Mammary epithelial cell (primary cell): ENCODE data around the gene RUSC2.
"Not testable (repeated sequence)": the region's sequence is repeated elsewhere in the genome, so short reads cannot be mapped to it uniquely, and the experiment has no call there.

Experiments used
- EZH2 ChIP-seq: IDR thresholded peaks from 2 replicates; pipeline ENCODE4 v1.6.1; 2012; ENCODE audit warnings: low read length, inconsistent platforms, borderline replicate concordance
- TF ChIP-seq, protein P1 (sequence below), 2 donors: IDR thresholded peaks in 1 of 2; conservative IDR thresholded peaks in 1 of 2; 2 replicates each; pipeline ENCODE4 v1.5.1; 2011 to 2012; ENCODE audit warnings: inconsistent platforms in 2 of 2, low read length in 2 of 2, mild to moderate bottlenecking in 2 of 2, control low read depth in 1 of 2, low read depth in 1 of 2; ENCODE audit not compliant: insufficient read depth in 1 of 2; ENCODE audit errors: extremely low read depth in 1 of 2

DNA sequence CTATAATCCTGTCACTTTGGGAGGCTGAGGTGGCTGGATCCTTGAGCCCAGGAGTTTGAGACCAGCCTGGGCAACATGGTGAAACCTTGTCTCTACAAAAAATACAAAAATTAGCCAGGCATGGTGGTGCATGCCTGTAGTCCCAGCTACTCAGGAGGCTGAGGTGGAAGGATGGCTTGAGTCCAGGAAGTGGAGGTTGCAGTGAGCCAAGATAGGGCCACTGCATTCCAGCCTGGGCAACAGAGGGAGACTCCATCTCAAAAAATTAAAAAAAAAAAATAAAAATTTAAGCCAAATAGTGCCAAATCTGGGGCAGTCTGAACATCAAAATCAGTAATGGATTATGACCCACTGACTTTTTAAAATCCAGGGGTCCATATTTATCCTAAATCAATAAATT is 33.6 kb downstream of the RUSC2 start:
- TF ChIP-seq, protein P1, sequence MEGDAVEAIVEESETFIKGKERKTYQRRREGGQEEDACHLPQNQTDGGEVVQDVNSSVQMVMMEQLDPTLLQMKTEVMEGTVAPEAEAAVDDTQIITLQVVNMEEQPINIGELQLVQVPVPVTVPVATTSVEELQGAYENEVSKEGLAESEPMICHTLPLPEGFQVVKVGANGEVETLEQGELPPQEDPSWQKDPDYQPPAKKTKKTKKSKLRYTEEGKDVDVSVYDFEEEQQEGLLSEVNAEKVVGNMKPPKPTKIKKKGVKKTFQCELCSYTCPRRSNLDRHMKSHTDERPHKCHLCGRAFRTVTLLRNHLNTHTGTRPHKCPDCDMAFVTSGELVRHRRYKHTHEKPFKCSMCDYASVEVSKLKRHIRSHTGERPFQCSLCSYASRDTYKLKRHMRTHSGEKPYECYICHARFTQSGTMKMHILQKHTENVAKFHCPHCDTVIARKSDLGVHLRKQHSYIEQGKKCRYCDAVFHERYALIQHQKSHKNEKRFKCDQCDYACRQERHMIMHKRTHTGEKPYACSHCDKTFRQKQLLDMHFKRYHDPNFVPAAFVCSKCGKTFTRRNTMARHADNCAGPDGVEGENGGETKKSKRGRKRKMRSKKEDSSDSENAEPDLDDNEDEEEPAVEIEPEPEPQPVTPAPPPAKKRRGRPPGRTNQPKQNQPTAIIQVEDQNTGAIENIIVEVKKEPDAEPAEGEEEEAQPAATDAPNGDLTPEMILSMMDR (conservative IDR thresholded peaks at IDR 0.05 in 1 of 2, IDR thresholded peaks at IDR 0.05 in 1 of 2; ENCODE audit: extremely low read depth in 1 of 2, insufficient read depth in 1 of 2, low read depth in 1 of 2, low read length in 2 of 2), result not testable (repeated sequence)
- not testable (repeated sequence) for TF ChIP-seq EZH2
